H1 (cell line): ENCODE data around the gene OR5AU1. TPM values are rescaled to one million over a fixed set of nuclear protein-coding genes. Genes with fewer than 3 reads are reported as not detected.

ENCODE experiments used
- CTCF ChIA-PET: fragments of 300-600 bp; sonication (Branson Sonifier 250); formaldehyde crosslinking; loops from one replicate; lab custom pipeline; 2021; ENCODE audit not compliant: partially characterized antibody; lab: Charles Lee
- POLR2A ChIA-PET: fragments of 300-600 bp; sonication (Branson Sonifier 250); formaldehyde crosslinking; loops from one replicate; lab custom pipeline; 2021; ENCODE audit warnings: inconsistent platforms; ENCODE audit not compliant: partially characterized antibody; lab: Charles Lee
- DNase-seq, 2 experiments: peaks; one replicate each; pipeline versions ENCODE4 v3.0.0 to v3.0.0-alpha.2; 2010 to 2022; ENCODE audit warnings: low spot score in 2 of 2, low read depth in 1 of 2, mixed read lengths in 1 of 2
- FAIRE-seq: peaks from 2 replicates; lab custom pipeline; 2011; peaks lifted over from hg19 to GRCh38; lab: Jason Lieb, UNC
- H2AFZ ChIP-seq: 2 replicates; pipeline ENCODE4 v1.8.1; 2012; ENCODE audit warnings: low read length, inconsistent platforms
- H2AK5ac ChIP-seq: 2 replicates; pipeline ENCODE4 v1.6.1; 2013; ENCODE audit warnings: low read depth, low read length
- H2BK120ac ChIP-seq: replicated peaks from 2 replicates; pipeline ENCODE3; 2013; ENCODE audit warnings: low read depth, low read length, inconsistent platforms
- H2BK12ac ChIP-seq: 2 replicates; pipeline ENCODE4 v1.6.1; 2013; ENCODE audit warnings: low read depth, low read length
- H2BK15ac ChIP-seq: 2 replicates; pipeline ENCODE4 v1.6.1; 2013; ENCODE audit warnings: low read length
- H2BK20ac ChIP-seq: 2 replicates; pipeline ENCODE4 v1.6.1; 2013; ENCODE audit warnings: low read length
- H2BK5ac ChIP-seq: 2 replicates; pipeline ENCODE4 v1.6.1; 2013; ENCODE audit warnings: low read depth, low read length
- H3K14ac ChIP-seq: 2 replicates; pipeline ENCODE4 v1.6.1; 2013; ENCODE audit warnings: inconsistent platforms; ENCODE audit not compliant: insufficient read length
- H3K18ac ChIP-seq: 2 replicates; pipeline ENCODE4 v1.6.1; 2013; ENCODE audit warnings: low read length; ENCODE audit errors: extremely low read depth
- H3K23ac ChIP-seq: 2 replicates; pipeline ENCODE4 v1.6.1; 2013; ENCODE audit warnings: inconsistent platforms; ENCODE audit not compliant: insufficient read length
- H3K23me2 ChIP-seq: 2 replicates; pipeline ENCODE4 v1.6.1; 2013; ENCODE audit warnings: low read depth, low read length
- H3K27ac ChIP-seq: 2 replicates; pipeline ENCODE4 v1.6.1; 2011; ENCODE audit warnings: low read depth, low read length, inconsistent platforms
- H3K27me3 ChIP-seq, 4 experiments: replicated peaks in 1 of 4; 1 replicate in 1 of 4; 2 replicates in 3 of 4; pipeline versions ENCODE4 v1.6.1 to v1.8.1; 2011 to 2013; ENCODE audit warnings: low read length in 3 of 4, mild to moderate bottlenecking in 3 of 4, inconsistent platforms in 2 of 4, mixed read lengths in 2 of 4, moderate library complexity in 1 of 4; ENCODE audit not compliant: control insufficient read depth in 3 of 4, insufficient read depth in 3 of 4; ENCODE audit errors: extremely low read depth in 1 of 4
- H3K36me3 ChIP-seq, 4 experiments: 2 replicates each; pipeline versions ENCODE4 v1.6.1 to v1.8.1; 2011 to 2013; ENCODE audit warnings: mild to moderate bottlenecking in 4 of 4, low read length in 3 of 4, moderate library complexity in 2 of 4, control low read depth in 1 of 4, inconsistent platforms in 1 of 4; ENCODE audit not compliant: insufficient read depth in 4 of 4, control insufficient read depth in 2 of 4
- H3K4ac ChIP-seq: replicated peaks from 2 replicates; pipeline ENCODE3; 2013; ENCODE audit warnings: low read length, low read depth, mixed read lengths, inconsistent platforms; ENCODE audit not compliant: insufficient read length
- H3K4me1 ChIP-seq, 4 experiments: replicated peaks in 1 of 4; 1 replicate in 1 of 4; 2 replicates in 3 of 4; pipeline versions ENCODE4 v1.6.1 to v1.8.1; 2011 to 2013; ENCODE audit warnings: low read length in 3 of 4, inconsistent platforms in 2 of 4, mixed read lengths in 1 of 4; ENCODE audit not compliant: insufficient read depth in 4 of 4, control insufficient read depth in 3 of 4
- H3K4me2 ChIP-seq, 2 experiments: 2 replicates each; pipeline versions ENCODE4 v1.6.1 to v1.8.1; 2011 to 2013; ENCODE audit warnings: low read depth in 2 of 2, low read length in 2 of 2, control low read depth in 1 of 2, inconsistent platforms in 1 of 2, mild to moderate bottlenecking in 1 of 2; ENCODE audit not compliant: insufficient read depth in 1 of 2
- H3K4me3 ChIP-seq, 4 experiments: fragments of 200-600, 300-600 bp in 1 of 4; sonication (generic), shearing (Covaris generic), sonication (Bioruptor Twin) in 1 of 4; 2 replicates each; pipeline versions ENCODE4 v1.5.1 to v1.8.1; 2011 to 2016; ENCODE audit warnings: low read length in 4 of 4, low read depth in 3 of 4, control low read depth in 2 of 4, inconsistent platforms in 2 of 4, mild to moderate bottlenecking in 2 of 4, mixed read lengths in 1 of 4, moderate library complexity in 1 of 4; ENCODE audit not compliant: insufficient read depth in 2 of 4; ENCODE audit errors: extremely low read depth in 1 of 4
- H3K56ac ChIP-seq: replicated peaks from 2 replicates; pipeline ENCODE3; 2013; ENCODE audit warnings: low read depth, mild to moderate bottlenecking, mixed read lengths, low read length, inconsistent platforms; ENCODE audit not compliant: insufficient read length
- H3K79me1 ChIP-seq: 2 replicates; pipeline ENCODE4 v1.6.1; 2013; ENCODE audit warnings: low read depth, low read length, control low read depth
- H3K79me2 ChIP-seq, 2 experiments: 2 replicates each; pipeline versions ENCODE4 v1.6.1 to v1.8.1; 2012 to 2013; ENCODE audit warnings: low read length in 2 of 2, mild to moderate bottlenecking in 2 of 2, inconsistent platforms in 1 of 2; ENCODE audit not compliant: insufficient read depth in 2 of 2, control insufficient read depth in 1 of 2
- H3K9ac ChIP-seq, 4 experiments: replicated peaks in 1 of 4; 1 replicate in 1 of 4; 2 replicates in 3 of 4; pipeline versions ENCODE4 v1.6.1 to v1.8.1; 2011 to 2013; ENCODE audit warnings: low read depth in 3 of 4, low read length in 3 of 4, control low read depth in 2 of 4, mild to moderate bottlenecking in 2 of 4, moderate library complexity in 2 of 4, inconsistent platforms in 1 of 4; ENCODE audit errors: extremely low read depth in 1 of 4
- H3K9me3 ChIP-seq, 2 experiments: 2 replicates each; pipeline versions ENCODE4 v1.6.1 to v1.8.1; 2012 to 2013; ENCODE audit warnings: mild to moderate bottlenecking in 2 of 2, moderate library complexity in 2 of 2, control low read depth in 1 of 2, inconsistent platforms in 1 of 2, low read depth in 1 of 2, low read length in 1 of 2, mixed read lengths in 1 of 2; ENCODE audit not compliant: insufficient read depth in 2 of 2
- H4K20me1 ChIP-seq, 2 experiments: replicated peaks in 1 of 2; 2 replicates each; pipeline versions ENCODE3 to v1.8.1; 2011 to 2013; ENCODE audit warnings: inconsistent platforms in 2 of 2, low read length in 2 of 2, mild to moderate bottlenecking in 1 of 2; ENCODE audit not compliant: insufficient read depth in 2 of 2, control insufficient read depth in 1 of 2
- H4K5ac ChIP-seq: 2 replicates; pipeline ENCODE4 v1.6.1; 2013; ENCODE audit warnings: low read length, low read depth, mixed read lengths, inconsistent platforms; ENCODE audit not compliant: insufficient read length
- H4K8ac ChIP-seq: 2 replicates; pipeline ENCODE4 v1.8.0; 2013; ENCODE audit warnings: mild to moderate bottlenecking, moderate library complexity, low read length, inconsistent platforms; ENCODE audit not compliant: insufficient read depth; ENCODE audit errors: extremely low read depth
- H4K91ac ChIP-seq: replicated peaks from 2 replicates; pipeline ENCODE3; 2013; ENCODE audit warnings: low read length, mixed read lengths, inconsistent platforms; ENCODE audit not compliant: insufficient read length
- ATF2 ChIP-seq: IDR thresholded peaks from 2 replicates; pipeline ENCODE4 v1.6.1; 2012; ENCODE audit warnings: low read length, inconsistent platforms
- BCL11A ChIP-seq, 2 experiments: IDR thresholded peaks; one replicate each; pipeline ENCODE4 v1.6.1; 2011; ENCODE audit warnings: low read depth in 2 of 2, low read length in 2 of 2, mild to moderate bottlenecking in 2 of 2
- CREB1 ChIP-seq: IDR thresholded peaks from 2 replicates; pipeline ENCODE4 v1.6.1; 2012; ENCODE audit warnings: inconsistent platforms
- EP300 ChIP-seq, 2 experiments: IDR thresholded peaks; 1 replicate in 1 of 2; 2 replicates in 1 of 2; pipeline ENCODE4 v1.6.1; 2011 to 2012; ENCODE audit warnings: low read depth in 2 of 2, low read length in 2 of 2, mild to moderate bottlenecking in 2 of 2, borderline replicate concordance in 1 of 2, inconsistent platforms in 1 of 2, moderate library complexity in 1 of 2
- HDAC2 ChIP-seq, 2 experiments: fragments of 300-600 bp in 1 of 2; sonication (generic) in 1 of 2; IDR thresholded peaks; 2 replicates each; pipeline ENCODE4 v1.6.1; 2011 to 2012; ENCODE audit warnings: low read depth in 2 of 2, low read length in 2 of 2, mild to moderate bottlenecking in 2 of 2, moderate library complexity in 2 of 2, borderline replicate concordance in 1 of 2, inconsistent platforms in 1 of 2
- PHF8 ChIP-seq: fragments of 200-600 bp; sonication (generic); conservative IDR thresholded peaks from 2 replicates; pipeline ENCODE4 v1.7.1; 2012; ENCODE audit warnings: low read depth, mild to moderate bottlenecking, inconsistent platforms, low read length, moderate library complexity
- RBBP5 ChIP-seq: IDR thresholded peaks from 2 replicates; pipeline ENCODE4 v1.7.1; 2012; ENCODE audit warnings: low read depth, mild to moderate bottlenecking, inconsistent platforms, low read length, moderate library complexity, borderline replicate concordance
- RXRA ChIP-seq: IDR thresholded peaks from 2 replicates; pipeline ENCODE4 v1.6.1; 2011; ENCODE audit warnings: low read depth, mild to moderate bottlenecking, low read length, moderate library complexity; ENCODE audit not compliant: insufficient read depth
- SIX5 ChIP-seq: IDR thresholded peaks from 2 replicates; pipeline ENCODE4 v1.6.1; 2011; ENCODE audit warnings: mild to moderate bottlenecking, low read depth, low read length
- TAF7 ChIP-seq: optimal IDR thresholded peaks from 2 replicates; pipeline ENCODE3; 2011; ENCODE audit warnings: low read depth, mild to moderate bottlenecking, inconsistent platforms, low read length, moderate library complexity, borderline replicate concordance
- YY1 ChIP-seq: IDR thresholded peaks from 2 replicates; pipeline ENCODE4 v1.6.1; 2011; ENCODE audit warnings: low read depth, mild to moderate bottlenecking, low read length
- ZNF274 ChIP-seq: IDR thresholded peaks from 2 replicates; pipeline ENCODE4 v1.7.0; 2012; ENCODE audit warnings: low read length, borderline replicate concordance; ENCODE audit errors: extremely low read depth
- WGBS, 2 experiments: shearing (Covaris generic) in 1 of 2; methylation state at CpG; one replicate each; pipeline versions ENCODE4 v1.1.6 to v1.1.7; 2013 to 2015; ENCODE audit warnings: low lambda C conversion rate in 2 of 2, mixed read lengths in 2 of 2, inconsistent platforms in 1 of 2, low coverage in 1 of 2, missing lambda C conversion rate in 1 of 2; ENCODE audit not compliant: insufficient replicate concordance in 2 of 2, insufficient coverage in 1 of 2, insufficient read length in 1 of 2; ENCODE audit errors: extremely low coverage in 1 of 2, missing lambda C conversion rate in 1 of 2; 5-methylcytosine and 5-hydroxymethylcytosine counted together
- polyA plus RNA-seq, 7 experiments: library from polyadenylated mRNA; depleted of rRNA in 3 of 7; stranded (reverse) in 5 of 7; unstranded in 2 of 7; fragments of >200 nt in 5 of 7; fragments of 200-250 nt in 2 of 7; gene quantifications; 1 replicate in 5 of 7; 2 replicates in 1 of 7; 4 replicates in 1 of 7; pipeline versions ENCODE4 v1.2.1 to v1.2.3, GENCODE V29; 2011 to 2013; ENCODE audit warnings: missing spikeins in 2 of 7, mixed read lengths in 2 of 7
- total RNA-seq: library from RNA; stranded (reverse); fragmentation: NEBNext Ultra II Directional; extraction: Animal tissue kit (Norgen Biotek cat#: 25700); gene quantifications from 2 replicates; pipeline ENCODE4 v1.2.1, GENCODE V29; 2021

The OR5AU1 gene
- total and polyA plus RNA-seq, 2 of the 8 experiments (the other 6 are each of a cell fraction or from before 2014, with no cell fraction given), result not detected

- CTCF ChIA-PET, result interaction anchor here (1.2 to 2.6 kb wide), 2 partner anchors 23 to 26 kb away, joined by 3 to 6 read pairs; no protein-coding TSS in a partner anchor
- TF ChIP-seq BCL11A (IDR thresholded peaks at IDR 0.05; ENCODE audit: low read depth in 2 of 2, low read length in 2 of 2), result no peak
- TF ChIP-seq SIX5, result no peak
- TF ChIP-seq RXRA, result no peak
- TF ChIP-seq ZNF274, result no peak
- no peak for TF ChIP-seq PHF8
- TF ChIP-seq ATF2, result no peak
- no peak for TF ChIP-seq CREB1
- TF ChIP-seq YY1, result no peak
- no peak for TF ChIP-seq EP300 (IDR thresholded peaks at IDR 0.05; ENCODE audit: borderline replicate concordance in 1 of 2, low read depth in 2 of 2, low read length in 2 of 2)
- no peak for TF ChIP-seq HDAC2 (IDR thresholded peaks at IDR 0.05; ENCODE audit: borderline replicate concordance in 1 of 2, low read depth in 2 of 2, low read length in 2 of 2)
- no peak for TF ChIP-seq RBBP5
- TF ChIP-seq TAF7, result no peak
Observed at GRCh38 chr14:21162081-21162480, 6.2 kb upstream of the OR5AU1 start.

More at GRCh38 chr14:21162081-21162480, 6.2 kb upstream of the OR5AU1 start:
- H3K56ac ChIP-seq, result no peak overlapping the region
- no peak for DNase-seq
- no peak overlapping the region for H2BK120ac ChIP-seq
- H3K79me2 ChIP-seq, result no peaks in the 10 kb centered on the region
- H4K91ac ChIP-seq, result no peak overlapping the region
- H2BK15ac ChIP-seq, result no peak overlapping the region
- no peak overlapping the region for H3K23ac ChIP-seq
- H3K27me3 ChIP-seq, result no peaks in the 10 kb centered on the region
- no peak overlapping the region for H2AFZ ChIP-seq
- H3K4me1 ChIP-seq, result no peaks in the 10 kb centered on the region
- no peak overlapping the region for H2BK20ac ChIP-seq
- H4K5ac ChIP-seq, result no peak overlapping the region
- H2BK5ac ChIP-seq, result no peak overlapping the region
- H3K36me3 ChIP-seq, result no peaks in the 10 kb centered on the region
- H3K18ac ChIP-seq, result no peak overlapping the region
- no peak overlapping the region for H3K27ac ChIP-seq
- no peak for FAIRE-seq
- H3K4me3 ChIP-seq, result no peak overlapping the region
- H3K4me2 ChIP-seq, result no peak overlapping the region
- POLR2A ChIA-PET, result no interaction called here
- no peaks in the 10 kb centered on the region for H4K20me1 ChIP-seq
- no peak overlapping the region for H3K4ac ChIP-seq
- WGBS, 2 experiments, result 65% methylated on average over 5 of the region's 5 CpGs; no CpG with 5 or more reads in 1 of the 2 experiments
- no peak overlapping the region for H4K8ac ChIP-seq
- no peak overlapping the region for H2AK5ac ChIP-seq
- H3K23me2 ChIP-seq, result no peaks in the 10 kb centered on the region
- H3K9me3 ChIP-seq, result no peaks in the 10 kb centered on the region
- H2BK12ac ChIP-seq, result no peak overlapping the region
- H3K9ac ChIP-seq, result no peak overlapping the region
- no peak overlapping the region for H3K14ac ChIP-seq
- no peaks in the 10 kb centered on the region for H3K79me1 ChIP-seq
